GM21786 (cell line): ENCODE results near the gene MED22.

Source experiments
- ATAC-seq: cut with Tn5 transposase; IDR thresholded peaks from one replicate; pipeline ENCODE4 v1.9.1; 2021; ENCODE audit not compliant: unreplicated experiment

Gene MED22

GRCh38 chr9:133356391-133357091 is 8.6 kb upstream of the MED22 start, which contains the start of the genes SURF1 and SURF2:
TSS of gene SURF1 (minus strand) at chr9:133356487. CDS start at chr9:133356453, 34 bp downstream.
TSS of gene SURF2 (plus strand) at chr9:133356550. CDS start at chr9:133356593, 43 bp downstream.
- peak; percentile 69 for ATAC-seq

- ATAC-seq, result peak; percentile 35
Measured at GRCh38 chr9:133355881-133356357, 8.0 kb upstream of the MED22 start.

- no peak for ATAC-seq
Measured at GRCh38 chr9:133354766-133355165, 6.8 kb upstream of the MED22 start.

DNA sequence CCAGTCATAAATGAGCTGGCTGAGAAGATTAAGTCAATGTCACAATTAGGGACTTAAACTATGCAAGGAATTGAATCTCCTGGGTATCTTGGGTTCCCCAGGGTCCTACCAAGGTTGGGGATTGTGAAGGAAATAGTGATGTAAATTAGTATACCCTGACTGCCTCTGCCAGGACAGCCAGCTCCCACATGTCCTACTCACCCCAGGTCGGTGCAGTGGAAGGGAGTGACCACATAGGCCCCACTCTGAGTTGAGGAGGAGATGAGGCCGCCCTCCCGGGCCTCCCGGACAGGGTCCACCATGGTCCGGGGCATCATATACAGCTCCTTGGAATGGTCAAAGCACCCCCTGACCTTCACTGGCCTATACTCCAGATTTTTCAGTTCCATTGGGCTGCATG is 5.6 kb upstream of the MED22 start:
- ATAC-seq, result no peak

- ATAC-seq, result no peak
Measured at GRCh38 chr9:133352635-133353340, 4.9 kb upstream of the MED22 start.

- ATAC-seq, result no peak
Measured at GRCh38 chr9:133351908-133352634, 4.1 kb upstream of the MED22 start.

DNA sequence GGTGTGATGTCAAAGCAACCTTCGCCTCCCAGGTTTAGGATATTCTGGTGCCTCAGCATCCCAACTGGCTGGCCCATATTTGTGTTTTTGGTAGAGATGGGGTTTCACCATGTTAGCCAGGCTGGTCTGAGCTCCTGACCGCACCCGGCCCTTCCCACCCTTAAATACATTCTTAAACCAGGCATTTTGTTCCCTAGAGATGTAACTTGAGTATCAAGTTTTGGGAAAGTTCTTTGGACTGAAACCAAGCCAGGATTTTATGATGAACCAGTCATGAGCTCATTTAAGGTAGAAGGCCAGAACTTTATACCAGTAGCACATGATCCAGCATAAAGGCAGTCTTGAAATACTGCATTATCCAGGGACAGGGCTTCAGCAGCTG is 3.6 kb upstream of the MED22 start:
- no peak for ATAC-seq

DNA sequence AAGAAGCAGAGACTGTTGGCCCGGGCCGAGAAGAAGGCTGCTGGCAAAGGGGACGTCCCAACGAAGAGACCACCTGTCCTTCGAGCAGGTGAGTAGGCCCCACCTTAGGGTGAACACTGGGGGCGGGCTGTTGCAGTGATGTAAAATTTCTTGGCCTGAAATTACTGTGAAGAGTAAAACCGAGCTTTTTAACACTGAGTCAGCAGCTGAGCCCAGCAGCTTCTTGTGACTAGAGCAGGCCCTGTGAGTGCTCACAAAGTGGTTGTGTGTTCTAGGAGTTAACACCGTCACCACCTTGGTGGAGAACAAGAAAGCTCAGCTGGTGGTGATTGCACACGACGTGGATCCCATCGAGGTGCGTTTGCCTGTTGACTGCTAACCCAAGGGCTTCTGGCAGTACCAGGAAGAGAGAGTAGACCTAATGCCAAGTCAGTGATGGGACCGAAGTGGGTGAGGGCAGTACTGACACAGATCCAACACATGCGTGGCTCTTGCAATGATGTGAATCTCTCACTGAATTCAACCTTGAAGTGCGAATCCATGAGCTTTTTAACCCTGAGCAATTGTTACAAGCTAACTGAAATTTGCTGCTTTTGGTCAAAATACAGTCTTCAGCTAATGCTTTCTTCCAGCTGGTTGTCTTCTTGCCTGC is 2.2 kb upstream of the MED22 start:
- ATAC-seq, result no peak

DNA sequence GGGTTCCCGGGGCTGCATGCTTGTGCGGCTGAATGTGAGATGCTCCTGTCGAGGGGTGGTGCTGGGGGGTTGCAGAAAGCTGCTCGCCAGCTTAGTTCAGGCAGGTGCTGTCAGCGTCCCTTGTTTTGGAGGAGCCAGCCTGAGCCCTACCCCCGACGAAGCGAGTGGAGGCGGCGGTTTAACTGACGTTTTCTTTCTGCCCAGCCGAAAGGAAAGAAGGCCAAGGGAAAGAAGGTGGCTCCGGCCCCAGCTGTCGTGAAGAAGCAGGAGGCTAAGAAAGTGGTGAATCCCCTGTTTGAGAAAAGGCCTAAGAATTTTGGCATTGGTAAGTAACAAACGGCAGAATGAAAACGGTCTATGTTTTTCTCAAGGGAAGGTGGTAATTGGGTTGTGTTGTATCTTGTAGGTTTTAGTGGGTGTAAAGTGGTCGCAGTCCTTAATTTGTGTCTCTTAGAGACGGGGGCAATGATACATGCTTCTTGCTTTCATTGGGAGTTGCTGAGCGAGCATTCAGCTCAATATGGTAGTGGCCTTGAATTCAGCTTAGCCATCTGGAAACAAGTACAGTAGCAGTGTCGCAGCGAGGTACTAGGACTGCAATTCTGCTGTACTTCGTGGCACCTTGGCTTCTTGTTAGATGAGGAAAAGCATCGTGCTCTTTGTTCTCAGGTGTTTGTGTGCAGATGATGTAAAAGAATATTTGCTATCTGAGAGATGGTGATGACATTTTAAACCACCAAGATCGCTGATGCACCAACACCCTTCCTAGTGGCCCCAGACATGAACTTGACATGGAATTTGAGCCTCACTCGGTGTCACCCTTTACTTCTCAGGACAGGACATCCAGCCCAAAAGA is 1.0 kb upstream of the MED22 start:
- no peak for ATAC-seq

- peak; percentile 30 for ATAC-seq
Measured at GRCh38 chr9:133347515-133347984, 381 bp downstream of the MED22 start.

- no peak for ATAC-seq
Measured at GRCh38 chr9:133346021-133346785, 1.7 kb downstream of the MED22 start.

DNA sequence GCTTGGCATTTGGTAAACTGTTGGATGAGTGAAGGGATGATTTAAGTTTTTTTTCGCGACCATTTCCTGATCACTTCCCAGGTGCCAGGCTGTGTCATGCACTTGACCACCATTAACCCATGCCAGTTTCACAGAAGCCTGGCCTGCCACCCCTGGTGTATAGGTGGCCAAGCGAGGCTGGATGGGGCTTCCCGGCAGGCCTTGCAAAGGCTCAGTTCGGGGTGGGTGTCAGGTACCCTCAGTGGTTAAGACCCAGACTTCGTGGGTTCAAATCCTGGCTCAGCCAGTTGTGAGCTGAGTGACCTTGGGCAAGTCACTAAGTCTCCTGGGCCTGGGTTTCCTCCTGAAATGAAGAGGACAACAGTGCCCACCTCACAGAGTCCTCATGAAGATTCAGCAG is 2.3 kb downstream of the MED22 start:
- no peak for ATAC-seq

- ATAC-seq, result no peak
Measured at GRCh38 chr9:133344979-133345378, 3.0 kb downstream of the MED22 start.

GRCh38 chr9:133344071-133344470 is 3.9 kb downstream of the MED22 start:
- no peak for ATAC-seq

- no peak for ATAC-seq
Measured at GRCh38 chr9:133342570-133342969, 5.4 kb downstream of the MED22 start.

DNA sequence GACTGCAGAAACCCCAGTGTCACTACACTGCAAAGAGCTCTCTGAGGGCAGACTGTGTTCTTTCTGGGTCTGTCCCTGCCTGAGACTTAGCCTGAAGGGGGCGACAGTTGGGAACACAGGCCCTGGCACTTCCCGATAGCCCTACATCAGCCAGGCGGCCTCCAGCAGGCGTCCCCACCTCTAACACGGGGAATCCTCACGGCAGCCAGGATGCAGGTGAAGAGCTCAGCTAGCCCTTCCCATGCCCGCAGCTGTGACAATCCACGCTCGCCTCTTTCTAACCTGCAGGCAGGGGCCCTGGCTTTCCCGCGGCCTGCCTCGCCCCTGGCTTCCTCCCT is 5.9 kb downstream of the MED22 start:
- ATAC-seq, result no peak

DNA sequence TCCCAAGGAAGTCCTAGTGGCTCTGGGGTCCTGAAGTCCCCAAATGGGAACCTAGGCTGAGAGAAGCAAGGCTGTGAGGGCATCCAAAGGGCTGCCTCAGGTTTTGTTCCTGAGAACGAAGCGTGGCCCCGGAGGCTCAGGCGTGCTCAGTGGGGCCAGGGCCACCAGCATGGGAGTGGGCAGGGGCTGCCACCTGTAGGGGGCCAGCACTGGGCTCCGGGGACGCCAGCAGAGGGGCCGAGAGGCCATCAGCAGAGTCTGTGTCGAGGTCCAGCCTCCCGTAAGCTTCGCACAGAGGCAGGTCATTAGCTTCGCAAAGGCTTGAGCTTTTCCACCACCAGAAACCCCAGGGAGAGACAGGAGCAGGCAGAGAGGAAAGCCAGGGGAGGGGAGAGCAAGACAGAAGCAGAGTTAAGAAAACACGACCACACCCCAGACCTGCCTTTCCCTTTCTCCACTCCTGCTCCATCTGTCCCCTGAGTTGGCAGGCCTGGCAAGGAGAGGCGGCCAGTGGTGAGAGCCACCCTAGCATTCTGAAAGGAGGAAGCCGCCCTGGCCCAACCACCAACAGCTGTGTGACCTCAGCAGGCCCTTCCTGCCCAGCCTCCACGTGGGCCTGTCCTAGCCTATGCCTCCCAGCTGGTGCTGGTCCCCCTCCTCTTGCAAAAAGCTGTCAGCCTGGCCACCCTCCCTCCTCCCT is 6.4 kb downstream of the MED22 start:
- no peak for ATAC-seq

DNA sequence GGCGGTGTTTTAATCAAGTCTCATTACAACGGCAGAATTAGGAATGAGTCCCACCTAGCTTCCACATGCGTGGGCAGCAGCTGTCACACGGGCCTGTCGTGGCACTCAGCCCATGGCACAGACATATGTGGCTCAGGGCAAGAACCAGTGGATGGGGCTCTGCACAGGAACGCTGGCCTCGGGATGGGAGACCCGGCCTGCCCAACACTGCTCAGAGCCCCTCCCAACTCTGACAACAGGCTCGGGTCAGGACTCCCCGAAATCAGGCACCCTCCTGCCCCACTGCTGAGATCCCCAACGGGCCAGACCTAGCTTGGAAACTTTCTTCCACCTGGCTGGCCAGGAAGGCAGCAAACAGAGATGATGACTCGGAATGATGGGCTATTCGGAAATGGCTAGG is 7.0 kb downstream of the MED22 start:
- no peak for ATAC-seq

- ATAC-seq, result no peak
Measured at GRCh38 chr9:133340256-133340655, 7.7 kb downstream of the MED22 start.
